Chondrocyte (in vitro differentiated cells): ENCODE data around the gene ADAMTSL1. TPM values are rescaled to one million over a fixed set of nuclear protein-coding genes. Genes with fewer than 3 reads are reported as not detected.

Experiments
- DNase-seq: peaks from one replicate; pipeline ENCODE4 v3.0.0; 2021; ENCODE audit warnings: mixed read lengths, low spot score
- H3K27ac Mint-ChIP-seq: one replicate; pipeline ENCODE4 v1.8.0; 2021; ENCODE audit warnings: mild to moderate bottlenecking, moderate library complexity, mixed read lengths; ENCODE audit not compliant: unreplicated experiment
- H3K27me3 Mint-ChIP-seq: 2 replicates; pipeline ENCODE4 v1.8.0; 2021; ENCODE audit warnings: low read depth, mixed read lengths
- H3K36me3 Mint-ChIP-seq: 2 replicates; pipeline ENCODE4 v1.8.0; 2021; ENCODE audit warnings: low read depth, mixed read lengths
- H3K4me1 Mint-ChIP-seq: 2 replicates; pipeline ENCODE4 v1.8.0; 2021; ENCODE audit warnings: low read depth, mild to moderate bottlenecking, mixed read lengths
- H3K4me3 Mint-ChIP-seq: one replicate; pipeline ENCODE4 v1.8.0; 2021; ENCODE audit warnings: mild to moderate bottlenecking, moderate library complexity, mixed read lengths; ENCODE audit not compliant: unreplicated experiment
- H3K9me3 Mint-ChIP-seq: 2 replicates; pipeline ENCODE4 v1.8.0; 2021; ENCODE audit warnings: low read depth, mixed read lengths
- CTCF ChIP-seq: fragments of 200-600 bp; sonication (generic); IDR thresholded peaks from 2 replicates; pipeline ENCODE4 v1.5.0; 2021; ENCODE audit warnings: antibody characterized with exemption, mild to moderate bottlenecking, moderate library complexity
- total RNA-seq: library from RNA; stranded (reverse); gene quantifications from 3 replicates; pipeline ENCODE4 v1.2.1, GENCODE V29; 2021

ADAMTSL1 gene
- total RNA-seq, 1 donor from 2014 or later: 1.0 TPM

DNA sequence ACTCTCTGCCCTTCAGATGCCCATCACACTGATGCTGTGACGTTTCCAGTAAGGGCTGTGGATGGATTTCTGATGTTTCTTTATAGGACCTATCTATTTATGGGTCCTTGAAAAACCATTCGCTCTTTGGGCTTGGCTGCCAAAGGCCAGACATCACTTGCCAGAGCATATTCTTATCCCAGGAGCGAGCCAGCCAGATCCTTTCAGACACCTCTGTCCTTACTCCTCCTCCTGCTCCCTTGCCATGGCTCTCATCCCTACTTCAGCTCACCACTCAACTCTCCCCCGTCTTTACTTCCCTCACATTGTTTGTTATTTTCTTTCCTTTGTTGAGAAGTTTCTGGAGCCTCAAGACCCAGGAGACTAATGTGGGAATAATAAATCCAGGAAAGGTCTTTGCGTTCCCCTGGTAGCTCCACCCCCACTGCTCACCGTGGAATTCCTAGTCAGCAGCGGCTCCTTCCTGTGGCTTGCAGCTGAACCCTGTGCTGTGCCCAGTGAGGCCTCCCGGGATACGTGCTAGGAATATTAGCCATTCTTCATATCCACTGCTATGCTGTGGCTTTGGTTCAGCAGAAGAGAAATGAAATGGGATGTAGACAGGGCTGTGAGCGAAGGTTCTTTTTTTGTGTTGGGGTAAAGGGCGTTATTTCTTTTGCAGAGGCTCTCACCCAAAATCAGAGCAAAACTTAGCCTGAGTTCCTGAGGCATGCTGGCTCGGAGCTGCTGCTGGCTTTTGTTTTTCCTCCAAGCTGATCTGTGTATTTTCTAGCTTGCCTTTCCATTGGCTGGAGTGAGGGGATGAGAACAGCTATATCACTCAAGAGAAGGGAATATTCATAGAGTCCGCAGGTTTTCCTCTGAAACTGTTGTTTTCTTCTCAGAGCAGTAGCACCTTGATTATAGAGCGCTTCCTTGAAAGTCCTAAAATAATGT, 387.9 kb downstream of the ADAMTSL1 start:
- peaks cover 16% of the 10 kb centered on the region for H3K4me1 Mint-ChIP-seq
- H3K36me3 Mint-ChIP-seq: no peaks in the 10 kb centered on the region
- H3K27ac Mint-ChIP-seq: peak overlapping the region; percentile 52
- no peaks in the 10 kb centered on the region for H3K9me3 Mint-ChIP-seq
- H3K4me3 Mint-ChIP-seq: peak overlapping the region; percentile 29
- peak; percentile 39 for TF ChIP-seq CTCF
- no peaks in the 10 kb centered on the region for H3K27me3 Mint-ChIP-seq
- no peak for DNase-seq

- H3K4me3 Mint-ChIP-seq: no peak overlapping the region
- no peak for TF ChIP-seq CTCF
- H3K4me1 Mint-ChIP-seq: peaks cover 10% of the 10 kb centered on the region
- DNase-seq: no peak
- peaks cover 2% of the 10 kb centered on the region for H3K36me3 Mint-ChIP-seq
- H3K27me3 Mint-ChIP-seq: no peaks in the 10 kb centered on the region
- peaks cover 2% of the 10 kb centered on the region for H3K9me3 Mint-ChIP-seq
- no peak overlapping the region for H3K27ac Mint-ChIP-seq
Observed at GRCh38 chr9:18863791-18864190, 389.8 kb downstream of the ADAMTSL1 start.

DNA sequence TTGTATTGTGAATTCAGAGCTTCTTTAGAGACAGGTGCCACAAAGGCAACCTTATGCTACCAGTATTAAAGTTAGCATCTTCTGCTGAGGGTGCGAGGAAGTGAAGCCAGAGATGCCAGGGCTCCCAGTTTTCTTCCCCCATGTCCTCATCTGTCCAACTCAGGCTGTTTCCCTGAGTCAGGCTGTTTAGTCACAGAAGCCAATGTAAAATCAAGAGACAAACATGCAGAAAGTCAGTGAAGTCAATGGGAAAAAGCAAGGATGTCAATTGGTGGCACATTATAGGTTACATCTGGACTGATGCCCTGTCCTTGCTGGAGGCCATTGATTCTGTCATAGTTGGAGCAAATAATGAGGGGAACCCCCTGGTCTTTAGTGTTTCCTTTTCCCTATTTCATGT, 390.6 kb downstream of the ADAMTSL1 start:
- no peak for TF ChIP-seq CTCF
- Mint-ChIP-seq H3K4me1 (peaks cover 10% of the 10 kb centered on the region), H3K9me3 (peaks cover 9% of the 10 kb centered on the region), H3K4me3 (no peak overlapping the region), H3K27ac (no peak overlapping the region), H3K36me3 (peaks cover 5% of the 10 kb centered on the region), H3K27me3 (no peaks in the 10 kb centered on the region)
- DNase-seq: no peak

DNA sequence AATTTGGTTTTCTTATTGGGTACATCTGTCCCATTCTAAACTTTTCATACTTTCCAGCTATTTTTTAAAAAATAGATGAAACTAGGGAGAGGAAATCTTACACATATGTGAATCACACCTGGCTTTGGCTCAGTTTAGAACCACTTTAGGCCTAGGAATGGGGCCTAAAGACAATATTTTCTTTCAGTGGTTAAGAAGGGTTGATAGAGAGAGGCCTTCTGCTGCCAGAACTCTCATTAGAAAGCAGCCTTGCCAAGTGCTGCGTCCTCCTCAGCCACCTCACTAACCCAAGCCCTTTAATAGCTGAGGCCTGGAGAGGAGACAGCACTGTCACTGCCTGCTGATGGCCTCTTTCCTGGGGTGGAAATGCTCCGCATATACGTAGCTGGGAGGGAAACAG, 391.6 kb downstream of the ADAMTSL1 start:
- Mint-ChIP-seq H3K9me3 (peaks cover 19% of the 10 kb centered on the region), H3K27ac (no peak overlapping the region), H3K27me3 (no peaks in the 10 kb centered on the region), H3K4me3 (no peak overlapping the region), H3K4me1 (peaks cover 10% of the 10 kb centered on the region), H3K36me3 (peaks cover 8% of the 10 kb centered on the region)
- TF ChIP-seq CTCF: no peak
- DNase-seq: no peak

GRCh38 chr9:18866121-18866831, 392.3 kb downstream of the ADAMTSL1 start:
- peaks cover 9% of the 10 kb centered on the region for H3K36me3 Mint-ChIP-seq
- DNase-seq: no peak
- H3K27ac Mint-ChIP-seq: no peak overlapping the region
- H3K9me3 Mint-ChIP-seq: peaks cover 24% of the 10 kb centered on the region
- peaks cover 10% of the 10 kb centered on the region for H3K4me1 Mint-ChIP-seq
- no peaks in the 10 kb centered on the region for H3K27me3 Mint-ChIP-seq
- no peak overlapping the region for H3K4me3 Mint-ChIP-seq
- no peak for TF ChIP-seq CTCF
